ENCODE results near the gene MYO10. TPM values are rescaled to one million over a fixed set of nuclear protein-coding genes. Genes with fewer than 3 reads are reported as not detected.

The MYO10 gene
- total and polyA plus RNA-seq, 2 donors (not counting 3 experiments of a cell fraction or from before 2014, with no cell fraction given), result 36.0 to 148 TPM

DNA sequence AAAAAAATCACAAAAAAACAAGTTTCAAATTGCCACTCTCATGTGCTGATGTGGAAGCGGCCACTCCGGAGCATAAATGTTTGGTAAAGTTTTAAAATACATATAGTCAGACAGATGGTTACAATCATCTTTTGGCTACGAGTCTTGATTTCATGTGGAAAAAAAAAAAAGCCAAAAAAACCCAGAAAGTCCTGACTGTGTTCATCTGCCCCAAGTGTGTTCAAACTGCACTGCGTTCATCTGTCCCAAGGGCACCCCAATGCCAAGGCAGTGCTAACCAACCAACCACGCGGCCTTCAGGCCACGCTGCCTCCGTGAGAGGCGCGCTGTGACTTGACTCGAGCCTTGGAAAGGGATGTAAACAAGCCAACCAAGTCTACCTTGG, 127.1 kb downstream of the MYO10 start:
- H3K79me2 ChIP-seq (ENCODE audit: control insufficient read depth, insufficient read depth, low read length), result peaks cover 97% of the 10 kb centered on the region
- BruUV-seq (replicated peaks), result no TSS peak
- peaks cover 3% of the 10 kb centered on the region for H4K20me1 ChIP-seq (replicated peaks; ENCODE audit: control insufficient read depth, extremely low read depth, insufficient read depth, low read length)
- no peak overlapping the region for H3K4me3 ChIP-seq (replicated peaks in 1 of 3; ENCODE audit: insufficient read depth in 1 of 3, low read depth in 1 of 3, low read length in 3 of 3)
- H3K9me1 ChIP-seq (replicated peaks; ENCODE audit: control insufficient read depth, extremely low read depth, insufficient read depth, low read length), result no peaks in the 10 kb centered on the region
- no peak overlapping the region for H3K9ac ChIP-seq (replicated peaks; ENCODE audit: extremely low read depth, insufficient read depth, low read length)
- DNase-seq (ENCODE audit: low read depth, low spot score) (no peak), FAIRE-seq (no peak)
- dilution Hi-C loops (cut with MboI; ENCODE audit: extremely low pct_ligation_motif_present, low sequenced_read_pairs) (no loop called here), intact Hi-C loops (cut with micrococcal nuclease) (no loop called here)
- H3K36me3 ChIP-seq (ENCODE audit: control insufficient read depth in 2 of 2, extremely low read depth in 1 of 2, insufficient read depth in 2 of 2, low read length in 2 of 2), result peaks cover 2 to 3% of the 10 kb centered on the region in 2 experiments
- peaks cover 10% of the 10 kb centered on the region for H3K4me1 ChIP-seq (ENCODE audit: control insufficient read depth, extremely low read depth, insufficient read depth, low read length)
- ChIA-PET POLR2A (no interaction called here), CTCF (interaction anchor here (0.7 to 1.5 kb wide), 4 partner anchors 11 to 381 kb away, joined by 3 to 7 read pairs (median 4); no protein-coding TSS in a partner anchor)
- no peak overlapping the region for H3K4me2 ChIP-seq (ENCODE audit: insufficient read depth, low read length)
- H3K9me3 ChIP-seq (replicated peaks; ENCODE audit: control insufficient read depth, insufficient read depth, low read length), result no peaks in the 10 kb centered on the region
- no peak overlapping the region for H2AFZ ChIP-seq (ENCODE audit: low read depth, low read length)
- TF ChIP-seq, protein P1, sequence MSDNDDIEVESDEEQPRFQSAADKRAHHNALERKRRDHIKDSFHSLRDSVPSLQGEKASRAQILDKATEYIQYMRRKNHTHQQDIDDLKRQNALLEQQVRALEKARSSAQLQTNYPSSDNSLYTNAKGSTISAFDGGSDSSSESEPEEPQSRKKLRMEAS (IDR thresholded peaks at IDR 0.05; ENCODE audit: insufficient read depth, insufficient read length), result no peak
- TF ChIP-seq EZH2 (IDR thresholded peaks at IDR 0.05; ENCODE audit: borderline replicate concordance, low read depth, low read length, severe bottlenecking) (no peak), GATA2 (IDR thresholded peaks at IDR 0.05; ENCODE audit: insufficient read depth, insufficient read length, low read depth, low read length) (no peak), FOS (IDR thresholded peaks at IDR 0.05; ENCODE audit: borderline replicate concordance, insufficient read depth, low read length) (no peak), POLR2A (IDR thresholded peaks at IDR 0.05; ENCODE audit: low read depth, low read length) (no peak), POLR2AphosphoS5 (IDR thresholded peaks at IDR 0.05; ENCODE audit: insufficient read depth, low read depth, low read length) (no peak), JUN (IDR thresholded peaks at IDR 0.05; ENCODE audit: borderline replicate concordance, insufficient read depth, insufficient read length, low read depth) (no peak), MYC (IDR thresholded peaks at IDR 0.05; ENCODE audit: low read depth, low read length) (no peak)
- TF ChIP-seq, protein P2, sequence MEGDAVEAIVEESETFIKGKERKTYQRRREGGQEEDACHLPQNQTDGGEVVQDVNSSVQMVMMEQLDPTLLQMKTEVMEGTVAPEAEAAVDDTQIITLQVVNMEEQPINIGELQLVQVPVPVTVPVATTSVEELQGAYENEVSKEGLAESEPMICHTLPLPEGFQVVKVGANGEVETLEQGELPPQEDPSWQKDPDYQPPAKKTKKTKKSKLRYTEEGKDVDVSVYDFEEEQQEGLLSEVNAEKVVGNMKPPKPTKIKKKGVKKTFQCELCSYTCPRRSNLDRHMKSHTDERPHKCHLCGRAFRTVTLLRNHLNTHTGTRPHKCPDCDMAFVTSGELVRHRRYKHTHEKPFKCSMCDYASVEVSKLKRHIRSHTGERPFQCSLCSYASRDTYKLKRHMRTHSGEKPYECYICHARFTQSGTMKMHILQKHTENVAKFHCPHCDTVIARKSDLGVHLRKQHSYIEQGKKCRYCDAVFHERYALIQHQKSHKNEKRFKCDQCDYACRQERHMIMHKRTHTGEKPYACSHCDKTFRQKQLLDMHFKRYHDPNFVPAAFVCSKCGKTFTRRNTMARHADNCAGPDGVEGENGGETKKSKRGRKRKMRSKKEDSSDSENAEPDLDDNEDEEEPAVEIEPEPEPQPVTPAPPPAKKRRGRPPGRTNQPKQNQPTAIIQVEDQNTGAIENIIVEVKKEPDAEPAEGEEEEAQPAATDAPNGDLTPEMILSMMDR (IDR thresholded peaks at IDR 0.05; ENCODE audit: extremely low read depth in 1 of 2, insufficient read depth in 1 of 2, low read depth in 1 of 2, low read length in 2 of 2), result no peak
- no peak overlapping the region for H3K27ac ChIP-seq (ENCODE audit: insufficient read depth, low read depth, low read length)
- H3K27me3 ChIP-seq (ENCODE audit: control insufficient read depth in 2 of 2, insufficient read depth in 2 of 2, low read length in 2 of 2), result no peaks in the 10 kb centered on the region
